Measurements from ENCODE around the gene GPT2.

DNA sequence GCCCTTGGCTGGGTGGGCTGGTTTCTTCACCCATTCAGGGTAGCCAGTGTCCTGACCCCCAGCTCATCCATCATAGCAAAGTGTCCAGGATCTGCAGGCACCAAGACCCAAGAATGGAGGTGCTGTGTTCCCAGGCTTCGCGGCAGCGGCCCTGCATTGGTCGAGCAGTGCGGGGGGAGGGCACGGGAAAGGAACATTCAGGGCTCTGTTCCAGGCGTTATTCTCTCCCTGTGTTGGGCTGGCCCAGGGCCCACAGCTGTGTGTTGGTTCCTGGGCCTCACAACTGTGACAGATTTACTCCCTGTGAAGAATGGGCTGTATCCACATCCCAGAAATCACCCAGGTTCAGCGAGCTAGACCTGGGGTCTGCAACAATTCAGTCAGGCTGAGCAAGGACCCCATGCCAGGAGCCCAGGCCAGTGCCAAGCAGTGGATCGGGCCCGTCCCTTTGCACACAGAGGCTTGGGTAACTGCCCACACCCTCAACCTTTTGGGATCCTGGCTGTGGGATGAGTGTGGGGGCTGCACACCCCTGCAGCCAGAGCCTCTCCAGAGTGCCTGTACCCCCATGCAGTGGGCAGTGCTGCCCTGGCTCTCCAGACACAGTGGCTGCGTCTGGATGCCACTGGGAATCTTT lies 10.0 kb downstream of the GPT2 start:
- TF ChIP-seq POLR2A (IDR thresholded peaks at IDR 0.05): no peak
- TF ChIP-seq, protein P1, sequence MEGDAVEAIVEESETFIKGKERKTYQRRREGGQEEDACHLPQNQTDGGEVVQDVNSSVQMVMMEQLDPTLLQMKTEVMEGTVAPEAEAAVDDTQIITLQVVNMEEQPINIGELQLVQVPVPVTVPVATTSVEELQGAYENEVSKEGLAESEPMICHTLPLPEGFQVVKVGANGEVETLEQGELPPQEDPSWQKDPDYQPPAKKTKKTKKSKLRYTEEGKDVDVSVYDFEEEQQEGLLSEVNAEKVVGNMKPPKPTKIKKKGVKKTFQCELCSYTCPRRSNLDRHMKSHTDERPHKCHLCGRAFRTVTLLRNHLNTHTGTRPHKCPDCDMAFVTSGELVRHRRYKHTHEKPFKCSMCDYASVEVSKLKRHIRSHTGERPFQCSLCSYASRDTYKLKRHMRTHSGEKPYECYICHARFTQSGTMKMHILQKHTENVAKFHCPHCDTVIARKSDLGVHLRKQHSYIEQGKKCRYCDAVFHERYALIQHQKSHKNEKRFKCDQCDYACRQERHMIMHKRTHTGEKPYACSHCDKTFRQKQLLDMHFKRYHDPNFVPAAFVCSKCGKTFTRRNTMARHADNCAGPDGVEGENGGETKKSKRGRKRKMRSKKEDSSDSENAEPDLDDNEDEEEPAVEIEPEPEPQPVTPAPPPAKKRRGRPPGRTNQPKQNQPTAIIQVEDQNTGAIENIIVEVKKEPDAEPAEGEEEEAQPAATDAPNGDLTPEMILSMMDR (IDR thresholded peaks at IDR 0.05): no peak
